GM18505 (cell line): ENCODE measurements around the gene CTRL.

Experiments
- ATAC-seq: cut with Tn5 transposase; IDR thresholded peaks from one replicate; pipeline ENCODE4 v1.9.1; 2021; ENCODE audit not compliant: unreplicated experiment
- POLR2A ChIP-seq: IDR thresholded peaks from 4 replicates; pipeline ENCODE4 v1.6.1; 2011; ENCODE audit warnings: borderline replicate concordance; ENCODE audit not compliant: insufficient read depth, insufficient read length; ENCODE audit errors: extremely low read depth

The CTRL gene

GRCh38 chr16:67932462-67932840 is 789 bp upstream of the CTRL start:
- no peak for ATAC-seq
- TF ChIP-seq POLR2A = no peak

- no peak for ATAC-seq
- no peak for TF ChIP-seq POLR2A
Observed at GRCh38 chr16:67930678-67931211, 917 bp downstream of the CTRL start.

GRCh38 chr16:67930191-67930590 is 1.5 kb downstream of the CTRL start:
- peak; percentile 19 for TF ChIP-seq POLR2A
- ATAC-seq = no peak

- ATAC-seq = no peak
- no peak for TF ChIP-seq POLR2A
Observed at GRCh38 chr16:67928561-67929364, 2.9 kb downstream of the CTRL start.

- no peak for TF ChIP-seq POLR2A
- ATAC-seq = no peak
Observed at GRCh38 chr16:67928147-67928546, 3.5 kb downstream of the CTRL start.

- peak; percentile 19 for TF ChIP-seq POLR2A
- no peak for ATAC-seq
Observed at GRCh38 chr16:67927131-67927941, 4.3 kb downstream of the CTRL start.

GRCh38 chr16:67926181-67926750 is 5.4 kb downstream of the CTRL start:
- no peak for TF ChIP-seq POLR2A
- ATAC-seq = no peak

- ATAC-seq = no peak
- TF ChIP-seq POLR2A = no peak
Observed at GRCh38 chr16:67924140-67924906, 7.3 kb downstream of the CTRL start.

- no peak for ATAC-seq
- TF ChIP-seq POLR2A = no peak
Observed at GRCh38 chr16:67923414-67924116, 8.1 kb downstream of the CTRL start.

GRCh38 chr16:67922740-67923139 is 8.9 kb downstream of the CTRL start:
- ATAC-seq = no peak

GRCh38 chr16:67922221-67922620 is 9.4 kb downstream of the CTRL start:
- TF ChIP-seq POLR2A = no peak
- ATAC-seq = no peak

More at GRCh38 chr16:67922740-67923139, 8.9 kb downstream of the CTRL start:
- no peak for TF ChIP-seq POLR2A

GRCh38 chr16:67919622-67920221 is 11.9 kb downstream of the CTRL start:
- TF ChIP-seq POLR2A = no peak
- no peak for ATAC-seq
